ENCODE data around the gene CCL14. TPM values are rescaled to one million over a fixed set of nuclear protein-coding genes. Genes with fewer than 3 reads are reported as not detected.
"Not testable (repeated sequence)": the region's sequence is repeated elsewhere in the genome, so short reads cannot be mapped to it uniquely, and the experiment has no call there.

The CCL14 gene
- total RNA-seq, 4 donors from 2014 or later = 14.4 to 62.6 (median 25.8) TPM

DNA sequence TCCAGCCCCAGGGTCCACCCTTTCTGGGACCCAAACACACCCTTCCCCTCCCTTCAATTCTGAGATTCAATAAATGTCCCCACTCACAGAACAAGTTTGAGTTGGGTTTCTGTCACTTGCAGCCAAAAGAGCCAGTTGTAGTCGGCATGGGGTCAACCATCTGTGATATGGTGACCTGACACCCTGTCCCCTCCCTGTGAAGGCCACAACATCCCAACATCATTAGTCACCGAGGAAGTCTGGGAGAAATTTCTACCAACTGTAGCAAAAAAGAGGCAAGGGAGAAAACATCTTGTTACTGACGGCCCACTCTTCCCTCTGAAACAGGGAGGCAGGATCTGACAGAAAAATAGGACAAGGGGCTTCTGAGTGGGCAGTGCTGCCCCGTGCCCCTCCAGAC, 42.4 kb downstream of the CCL14 start:
- Histone ChIP-seq H3K36me3 (no peaks in the 10 kb centered on the region), H3K4me3 (no peak overlapping the region), H3K27me3 (no peaks in the 10 kb centered on the region), H3K4me1 (no peaks in the 10 kb centered on the region), H3K9me3 (no peaks in the 10 kb centered on the region), H3K27ac (no peak overlapping the region)
- 73 to 80% methylated on average over 4 of the region's 4 CpGs for WGBS, 2 donors
- DNase-seq (ENCODE audit: low spot score in 2 of 2) = no peak
- TF ChIP-seq EP300 (IDR thresholded peaks at IDR 0.05) (no peak), POLR2A (IDR thresholded peaks at IDR 0.05) (no peak)
- TF ChIP-seq, protein P1, sequence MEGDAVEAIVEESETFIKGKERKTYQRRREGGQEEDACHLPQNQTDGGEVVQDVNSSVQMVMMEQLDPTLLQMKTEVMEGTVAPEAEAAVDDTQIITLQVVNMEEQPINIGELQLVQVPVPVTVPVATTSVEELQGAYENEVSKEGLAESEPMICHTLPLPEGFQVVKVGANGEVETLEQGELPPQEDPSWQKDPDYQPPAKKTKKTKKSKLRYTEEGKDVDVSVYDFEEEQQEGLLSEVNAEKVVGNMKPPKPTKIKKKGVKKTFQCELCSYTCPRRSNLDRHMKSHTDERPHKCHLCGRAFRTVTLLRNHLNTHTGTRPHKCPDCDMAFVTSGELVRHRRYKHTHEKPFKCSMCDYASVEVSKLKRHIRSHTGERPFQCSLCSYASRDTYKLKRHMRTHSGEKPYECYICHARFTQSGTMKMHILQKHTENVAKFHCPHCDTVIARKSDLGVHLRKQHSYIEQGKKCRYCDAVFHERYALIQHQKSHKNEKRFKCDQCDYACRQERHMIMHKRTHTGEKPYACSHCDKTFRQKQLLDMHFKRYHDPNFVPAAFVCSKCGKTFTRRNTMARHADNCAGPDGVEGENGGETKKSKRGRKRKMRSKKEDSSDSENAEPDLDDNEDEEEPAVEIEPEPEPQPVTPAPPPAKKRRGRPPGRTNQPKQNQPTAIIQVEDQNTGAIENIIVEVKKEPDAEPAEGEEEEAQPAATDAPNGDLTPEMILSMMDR (IDR thresholded peaks at IDR 0.05) = no peak

DNA sequence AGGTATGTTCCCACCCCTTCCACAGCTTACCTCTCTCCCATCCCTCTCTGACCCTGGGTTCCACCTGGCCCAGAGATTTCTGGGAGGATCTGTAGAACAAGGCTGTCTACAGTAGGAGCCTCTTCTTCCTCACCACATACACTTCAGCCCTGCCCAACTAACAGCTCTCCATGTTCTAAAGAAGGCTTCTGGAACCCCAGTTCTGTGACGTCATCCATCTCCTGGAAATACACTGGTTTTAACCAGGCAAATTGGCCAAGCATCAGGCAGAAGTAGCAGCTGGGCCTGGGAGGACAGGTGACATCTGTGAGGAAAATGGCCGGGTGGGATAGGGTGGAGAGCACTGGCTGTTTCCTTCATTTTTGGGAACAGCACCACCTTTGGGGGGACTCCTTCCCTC, 43.0 kb downstream of the CCL14 start, which contains the start of gene LYZL6:
Gene LYZL6, minus strand, starts transcription at position 177 of the 400 bp plus-strand sequence. CDS start 4,357 bp downstream, outside the sequence.
- no peak for DNase-seq (ENCODE audit: low spot score in 2 of 2)
- WGBS, 2 donors = 73 to 85% methylated on average over 2 of the region's 2 CpGs
- TF ChIP-seq, protein P1 (IDR thresholded peaks at IDR 0.05) = no peak
- TF ChIP-seq EP300 (IDR thresholded peaks at IDR 0.05) (no peak), POLR2A (IDR thresholded peaks at IDR 0.05) (no peak)

DNA sequence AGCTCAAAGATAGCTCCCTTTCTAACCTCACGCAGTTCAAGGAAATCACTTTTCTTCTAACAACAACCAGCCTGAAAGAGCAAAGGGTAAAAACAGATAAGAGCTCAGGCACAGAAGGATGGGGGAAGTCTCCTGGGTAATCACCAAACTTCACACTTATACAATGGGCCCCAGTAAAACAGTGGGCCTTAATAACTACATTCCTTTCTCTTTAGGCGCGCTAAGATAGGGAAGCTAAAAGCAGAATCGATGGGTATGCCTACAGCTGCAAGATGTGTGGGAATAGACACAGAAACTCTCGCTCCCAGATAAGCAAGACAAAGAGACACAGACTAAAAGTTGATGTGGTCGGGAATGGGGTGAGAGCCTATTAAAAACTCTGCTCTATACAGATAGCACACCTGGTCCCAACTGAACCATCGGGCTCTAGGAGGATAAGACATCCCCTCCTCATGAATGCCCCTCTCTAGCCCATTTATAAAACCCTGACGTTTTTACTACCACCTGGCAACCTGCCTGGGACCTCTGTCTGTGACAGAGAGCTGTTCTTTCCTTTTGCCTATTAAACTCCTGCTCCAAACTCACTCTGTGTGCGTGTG, 43.8 kb downstream of the CCL14 start:
- Histone ChIP-seq H3K27ac (no peak overlapping the region), H3K4me3 (no peak overlapping the region), H3K27me3 (no peaks in the 10 kb centered on the region), H3K4me1 (no peaks in the 10 kb centered on the region), H3K9me3 (no peaks in the 10 kb centered on the region), H3K36me3 (no peaks in the 10 kb centered on the region)
- no peak for TF ChIP-seq EP300 (IDR thresholded peaks at IDR 0.05)
- 57 to 58% methylated on average over 9 of the region's 9 CpGs for WGBS, 2 donors
- no peak for DNase-seq (ENCODE audit: low spot score in 2 of 2)

More for the DNA sequence above, 43.0 kb downstream of the CCL14 start, which contains the start of gene LYZL6:
- Histone ChIP-seq H3K36me3 (no peaks in the 10 kb centered on the region), H3K27ac (no peak within 1 kb of the TSS), H3K4me3 (no peak within 1 kb of the TSS), H3K4me1 (no peaks in the 10 kb centered on the region), H3K27me3 (no peaks in the 10 kb centered on the region), H3K9me3 (no peaks in the 10 kb centered on the region)

- H3K36me3 ChIP-seq; H3K27ac ChIP-seq; H3K27me3 ChIP-seq; H3K9me3 ChIP-seq; DNase-seq (ENCODE audit: low spot score in 2 of 2); H3K4me1 ChIP-seq; H3K4me3 ChIP-seq: not testable (repeated sequence)
- 96 to 98% methylated on average over 3 of the region's 3 CpGs for WGBS, 2 donors
Measured at GRCh38 chr17:35938492-35938891, 48.0 kb downstream of the CCL14 start.

DNA sequence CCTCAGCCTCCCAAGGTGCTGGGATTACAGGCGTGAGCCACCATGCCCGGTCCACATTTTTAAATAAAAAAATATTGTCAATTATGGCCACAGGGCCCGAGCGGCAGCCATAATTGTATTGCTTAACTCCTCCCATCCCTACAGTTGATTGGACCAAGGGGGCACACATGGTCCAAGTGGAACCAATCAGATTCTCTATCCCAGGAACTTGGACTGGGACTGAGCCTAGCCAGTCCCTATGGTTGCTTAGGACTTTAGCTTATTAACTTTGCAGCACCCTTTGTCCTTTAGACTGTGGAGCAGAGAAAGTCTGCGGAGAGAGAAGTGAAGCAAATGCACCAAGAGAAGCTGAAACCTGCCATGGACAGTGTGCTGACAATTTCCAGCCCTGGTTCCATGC, 50.5 kb downstream of the CCL14 start:
- H3K27ac ChIP-seq = no peak overlapping the region
- no peaks in the 10 kb centered on the region for H3K36me3 ChIP-seq
- 91 to 94% methylated on average over 5 of the region's 5 CpGs for WGBS, 2 donors
- no peaks in the 10 kb centered on the region for H3K27me3 ChIP-seq
- peaks cover 0 to 24% (median 7%) of the 10 kb centered on the region in 4 donors for H3K4me1 ChIP-seq
- H3K9me3 ChIP-seq = no peaks in the 10 kb centered on the region
- H3K4me3 ChIP-seq = no peak overlapping the region
- no peak for DNase-seq (ENCODE audit: low spot score in 2 of 2)
- TF ChIP-seq, protein P1 (IDR thresholded peaks at IDR 0.05) = no peak

GRCh38 chr17:35934760-35935159, 51.8 kb downstream of the CCL14 start:
- Histone ChIP-seq H3K4me3 (no peak overlapping the region), H3K9me3 (no peaks in the 10 kb centered on the region), H3K27me3 (no peaks in the 10 kb centered on the region), H3K27ac (no peak overlapping the region), H3K36me3 (no peaks in the 10 kb centered on the region), H3K4me1 (peaks cover 0 to 37% (median 20%) of the 10 kb centered on the region in 4 donors)
- no peak for TF ChIP-seq POLR2A (IDR thresholded peaks at IDR 0.05)
- TF ChIP-seq, protein P1 (IDR thresholded peaks at IDR 0.05) = no peak
- DNase-seq (ENCODE audit: low spot score in 2 of 2) = no peak
- WGBS, 2 donors = 90 to 91% methylated on average over 10 of the region's 10 CpGs

Other genes starting within 250 kb of the CCL14 start
- gene GAS2L2, start 233.5 kb downstream of the CCL14 start, total RNA-seq = 1 to 10 TPM in 3 of 4 donors, under 1 TPM in 1; 0.84 to 1.4 (median 1.1) TPM
- not detected for gene C17orf50, start 225.8 kb downstream of the CCL14 start, total RNA-seq
- 100 to 1,000 TPM in 3 of 4 donors, 10 to 100 TPM in 1; 71.7 to 174 (median 136) TPM for gene MMP28, start 191.1 kb downstream of the CCL14 start, total RNA-seq
- 100 to 1,000 TPM in 1 of 4 donors, 10 to 100 TPM in 3; 62.8 to 115 (median 88.4) TPM for gene TAF15, start 177.2 kb downstream of the CCL14 start, total RNA-seq
- gene HEATR9, start 117.8 kb downstream of the CCL14 start, total RNA-seq = not detected
- 1 to 10 TPM in 3 of 4 donors, not detected in 1; 1.1 to 3.8 (median 1.4) TPM for gene CCL5, start 106.4 kb downstream of the CCL14 start, total RNA-seq
- not detected for gene RDM1, start 56.0 kb downstream of the CCL14 start, total RNA-seq
- not detected for gene LYZL6, start 43.0 kb downstream of the CCL14 start, total RNA-seq
- gene CCL16, start 5.2 kb downstream of the CCL14 start, total RNA-seq = not detected
- not detected for gene CCL15, start 14.8 kb upstream of the CCL14 start, total RNA-seq
- gene CCL23, start 31.2 kb upstream of the CCL14 start, total RNA-seq = 10 to 100 TPM in 2 of 4 donors, 1 to 10 TPM in 2; 3.1 to 36.9 (median 15.9) TPM
- 1 to 10 TPM in 1 of 4 donors, not detected in 3; 4.5 TPM for gene CCL18, start 77.5 kb upstream of the CCL14 start, total RNA-seq
- gene CCL3, start 103.4 kb upstream of the CCL14 start, total RNA-seq = 1 to 10 TPM in 1 of 4 donors, not detected in 3; 3.6 TPM
- gene CCL4, start 117.1 kb upstream of the CCL14 start, total RNA-seq = 1 to 10 TPM in 2 of 4 donors, under 1 TPM in 1, not detected in 1; 0.90 to 2.4 (median 1.9) TPM
- 1 to 10 TPM in 2 of 4 donors, not detected in 2; 1.0 to 4.5 TPM for gene TBC1D3B, start 189.9 kb upstream of the CCL14 start, total RNA-seq
- gene CCL3L1, start 210.0 kb upstream of the CCL14 start, total RNA-seq = not detected
- gene CCL4L2, start 224.3 kb upstream of the CCL14 start, total RNA-seq = 1 to 10 TPM in 1 of 4 donors, not detected in 3; 1.5 TPM